Measurements from ENCODE around the gene SEC14L5.

The SEC14L5 gene

DNA sequence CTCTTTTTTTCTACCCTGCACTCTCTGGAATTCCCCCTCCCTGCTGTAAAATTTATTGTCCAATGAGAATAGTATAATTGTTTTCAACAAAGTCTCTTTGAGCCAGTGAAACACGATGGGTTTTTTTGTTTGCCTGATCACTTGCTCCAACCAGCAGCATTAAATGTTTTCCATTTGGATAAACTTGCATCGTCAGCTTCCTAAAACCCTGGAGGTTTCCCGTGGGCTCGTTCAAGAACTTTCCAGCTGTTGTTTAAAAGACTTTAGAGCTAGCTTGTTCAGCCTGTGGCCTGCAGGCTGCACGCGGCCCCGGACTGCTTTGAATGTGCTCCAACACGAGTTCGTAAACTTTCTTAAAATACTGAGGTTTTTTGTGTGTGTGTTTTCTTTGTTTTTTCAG, 60.7 kb downstream of the SEC14L5 start:
- no peak for DNase-seq

GRCh38 chr16:5019775-5020174, 61.6 kb downstream of the SEC14L5 start:
- no peak for DNase-seq

- no peak for DNase-seq
These were observed 62.4 kb downstream of the SEC14L5 start for GRCh38 chr16:5020551-5020950.

- no peak for DNase-seq
These were observed 64.4 kb downstream of the SEC14L5 start for GRCh38 chr16:5022521-5022920.

- peak; percentile 36 for DNase-seq
These were observed 66.5 kb downstream of the SEC14L5 start for GRCh38 chr16:5024632-5025031.

GRCh38 chr16:5025171-5025632, 67.1 kb downstream of the SEC14L5 start:
- peak; percentile 73 for DNase-seq

DNA sequence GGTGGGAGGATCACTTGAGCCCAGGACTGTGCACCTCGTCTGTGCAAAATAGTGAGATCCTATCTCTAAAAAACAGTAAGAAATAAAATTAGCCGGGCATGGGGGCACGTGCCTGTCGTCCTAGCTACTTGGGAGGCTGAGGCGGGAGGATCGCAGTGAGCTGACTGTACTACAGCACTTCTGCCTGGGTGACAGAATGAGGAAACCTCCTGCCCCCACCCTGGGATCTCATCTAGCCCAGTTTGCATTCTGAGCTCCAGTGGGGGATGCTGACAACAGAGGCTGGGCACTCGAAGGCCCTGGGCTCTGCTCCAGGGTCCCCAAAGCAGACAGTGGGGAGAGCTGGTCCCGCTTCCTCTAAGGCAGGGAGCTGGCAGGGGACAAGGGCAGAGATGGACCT, 68.5 kb downstream of the SEC14L5 start:
- DNase-seq = no peak

GRCh38 chr16:5027086-5027485, 69.0 kb downstream of the SEC14L5 start:
- no peak for DNase-seq

DNA sequence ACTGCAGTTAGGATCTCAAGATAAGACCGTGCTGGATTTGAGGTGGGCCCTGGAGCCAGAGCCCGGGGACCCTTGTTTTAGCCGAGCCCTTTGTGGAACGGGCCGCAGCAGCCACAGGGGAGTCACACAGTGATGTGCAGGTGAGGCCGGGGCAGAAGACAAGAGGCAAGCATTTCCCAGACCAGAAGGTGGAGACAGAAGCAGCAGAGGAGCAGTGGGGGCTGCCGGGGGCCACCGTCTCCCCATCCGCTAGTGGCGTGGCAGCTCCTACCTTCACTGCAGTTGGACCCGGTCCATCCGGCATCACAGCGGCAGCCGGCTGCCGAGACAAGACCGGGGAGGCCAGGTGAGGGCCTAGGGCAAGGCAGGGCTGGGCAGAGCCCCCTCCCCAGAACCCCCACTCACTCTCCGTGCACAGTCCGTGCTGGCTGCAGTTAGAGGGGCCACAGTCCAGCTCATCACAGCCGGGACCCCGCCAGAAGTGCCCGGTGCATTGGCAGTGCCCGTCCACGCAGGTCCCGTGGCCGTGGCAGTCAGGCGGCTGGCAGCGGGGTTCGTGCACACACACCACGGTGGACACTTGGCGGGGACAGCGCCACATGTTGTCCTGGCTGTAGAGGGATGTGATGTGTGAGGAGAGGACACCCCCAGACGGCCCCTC, 69.6 kb downstream of the SEC14L5 start:
- DNase-seq = no peak

- DNase-seq = no peak
These were observed 70.9 kb downstream of the SEC14L5 start for GRCh38 chr16:5028950-5029475.

GRCh38 chr16:5030251-5030870, 72.2 kb downstream of the SEC14L5 start:
- no peak for DNase-seq

DNA sequence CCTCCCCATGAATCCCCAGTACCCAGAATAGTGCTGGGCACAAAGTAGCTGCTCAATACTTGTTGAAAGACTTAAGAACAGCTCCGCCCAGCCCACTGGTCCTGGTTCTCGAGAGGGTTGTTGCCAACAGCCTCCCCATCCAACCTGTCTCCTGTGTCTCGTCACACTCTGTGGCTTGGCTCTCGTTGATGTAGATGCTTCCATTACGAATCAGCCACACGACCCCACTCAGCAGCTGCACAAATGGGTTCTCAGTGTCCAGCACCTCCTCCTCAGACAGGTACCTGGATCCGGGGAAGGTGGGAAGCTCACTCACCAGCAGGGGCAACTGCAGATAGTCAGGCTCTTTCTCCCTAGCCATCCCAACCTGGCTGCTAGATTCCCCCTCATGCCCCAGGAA, 73.5 kb downstream of the SEC14L5 start:
- no peak for DNase-seq

DNA sequence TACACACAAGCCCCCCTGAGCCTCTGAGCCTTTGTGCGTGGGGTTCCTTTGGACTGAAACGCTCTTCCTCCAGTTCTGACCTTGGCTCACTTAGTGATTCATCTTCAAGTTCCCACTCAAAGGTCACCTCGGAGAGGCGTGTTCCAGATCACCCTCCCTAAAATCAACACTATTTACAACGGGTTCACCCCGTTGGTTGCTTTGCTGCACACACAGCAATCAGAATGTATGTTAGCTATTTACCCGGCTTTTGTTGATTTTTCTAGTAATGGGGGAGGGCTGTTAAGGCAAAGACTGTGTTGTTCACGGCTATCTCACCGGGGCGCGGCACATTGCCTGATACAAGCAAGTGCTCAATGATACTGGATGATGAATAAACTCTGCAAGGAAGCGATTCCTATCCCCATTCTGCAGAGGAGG, 74.6 kb downstream of the SEC14L5 start:
- DNase-seq = no peak

GRCh38 chr16:5033256-5034166, 75.4 kb downstream of the SEC14L5 start, which contains the start of gene NAGPA:
NAGPA (minus strand) TSS chr16:5033935; CDS start chr16:5033914, 21 bp downstream.
- peak; percentile 47 for DNase-seq

DNA sequence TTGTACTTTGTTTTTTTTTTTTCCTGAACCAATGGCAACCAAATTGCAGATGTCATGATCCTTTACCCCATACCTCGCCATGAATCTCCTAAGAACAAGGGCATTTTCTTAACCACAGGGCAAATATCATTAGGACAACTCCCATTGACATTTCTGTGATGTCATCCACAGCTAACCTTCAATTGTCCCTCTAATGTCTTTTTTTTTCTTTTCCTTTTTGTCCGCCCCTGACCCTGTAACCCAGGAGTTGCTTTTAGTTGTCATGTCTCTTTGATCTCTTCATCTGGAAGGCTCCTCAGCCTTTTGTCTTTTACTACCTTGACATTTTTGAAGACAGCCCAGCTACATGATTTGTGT, 76.0 kb downstream of the SEC14L5 start:
- no peak for DNase-seq

GRCh38 chr16:5035909-5036227, 77.7 kb downstream of the SEC14L5 start:
- no peak for DNase-seq

GRCh38 chr16:5036228-5037156, 78.4 kb downstream of the SEC14L5 start:
- DNase-seq = no peak

- no peak for DNase-seq
These were observed 82.3 kb downstream of the SEC14L5 start for GRCh38 chr16:5040451-5040850.

GRCh38 chr16:5041600-5042133, 83.5 kb downstream of the SEC14L5 start:
- DNase-seq = no peak

- no peak for DNase-seq
These were observed 84.5 kb downstream of the SEC14L5 start for GRCh38 chr16:5042574-5043171.

DNA sequence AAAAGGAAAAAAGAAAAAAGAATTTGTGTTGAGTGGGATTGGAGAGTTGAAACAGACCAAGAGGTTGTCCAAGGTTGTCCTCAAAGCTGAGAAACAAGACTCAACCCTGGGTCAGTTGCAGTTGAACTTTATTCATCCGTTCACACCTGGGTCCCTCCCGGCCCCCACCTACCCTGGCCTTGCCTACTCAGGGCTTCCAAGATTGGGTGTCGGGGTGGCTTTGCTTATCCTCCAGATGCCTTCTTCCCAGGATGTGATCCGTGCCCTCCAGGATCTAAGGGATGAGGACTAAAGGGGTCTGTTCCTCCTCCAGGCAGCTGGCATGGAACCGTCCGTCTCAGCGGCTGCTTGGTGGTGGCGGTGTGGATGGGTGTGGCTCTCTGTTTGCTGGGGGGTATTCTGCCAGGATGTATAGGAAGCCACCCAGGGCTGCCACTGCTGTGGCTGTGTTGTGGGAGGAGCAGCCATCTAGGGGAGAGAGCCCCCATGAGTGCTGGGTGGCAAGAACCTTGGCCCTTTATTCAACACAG, 85.9 kb downstream of the SEC14L5 start:
- no peak for DNase-seq
